ENCODE results near the gene RHBDL1. TPM values are rescaled to one million over a fixed set of nuclear protein-coding genes. Genes with fewer than 3 reads are reported as not detected.

Gene RHBDL1
- total RNA-seq, 3 donors from 2014 or later (not counting 1 experiment from before 2014, with no cell fraction given) = 2.9 to 4.2 (median 4.2) TPM

DNA sequence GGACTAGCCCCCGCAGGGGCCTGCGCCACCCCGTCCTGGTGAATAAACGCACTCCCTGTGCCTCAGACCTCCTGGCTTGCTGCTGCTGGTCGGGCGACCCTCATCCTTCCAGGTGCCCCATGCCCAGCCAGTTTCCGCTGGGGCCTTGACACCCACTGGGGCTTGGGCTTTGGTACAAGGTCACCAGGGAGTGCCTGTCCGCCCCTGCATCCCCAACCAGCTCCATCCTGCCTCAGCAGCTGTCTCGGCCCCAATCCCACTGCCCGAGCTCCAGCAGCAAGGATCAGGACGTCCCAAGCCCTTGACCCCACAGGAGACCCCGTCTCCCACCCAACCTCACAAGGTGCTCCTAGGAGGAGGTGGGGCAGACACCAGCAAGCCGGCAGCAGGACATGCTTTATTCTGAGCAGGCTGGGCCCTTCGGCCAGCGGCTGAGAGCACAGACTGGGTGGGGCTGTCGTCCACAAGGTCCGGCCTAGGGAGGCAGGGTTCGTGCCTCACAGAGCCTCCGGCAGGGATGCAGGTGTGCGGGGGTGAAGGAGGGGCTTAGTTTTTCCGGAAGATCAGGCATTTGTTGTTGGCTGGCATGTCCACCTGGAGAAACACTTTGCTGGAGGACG is 41.3 kb upstream of the RHBDL1 start:
- H3K4me1 ChIP-seq (ENCODE audit: control insufficient read depth, insufficient read depth, low read length) = peaks cover 25% of the 10 kb centered on the region
- H3K27me3 ChIP-seq (ENCODE audit: control insufficient read depth, insufficient read depth, low read length) = no peaks in the 10 kb centered on the region
- H3K4me3 ChIP-seq (ENCODE audit: low read length) = no peak overlapping the region
- H3K9me3 ChIP-seq (ENCODE audit: control insufficient read depth, insufficient read depth, low read length) = no peaks in the 10 kb centered on the region
- H3K36me3 Mint-ChIP-seq = no peaks in the 10 kb centered on the region
- TF ChIP-seq, protein P1, sequence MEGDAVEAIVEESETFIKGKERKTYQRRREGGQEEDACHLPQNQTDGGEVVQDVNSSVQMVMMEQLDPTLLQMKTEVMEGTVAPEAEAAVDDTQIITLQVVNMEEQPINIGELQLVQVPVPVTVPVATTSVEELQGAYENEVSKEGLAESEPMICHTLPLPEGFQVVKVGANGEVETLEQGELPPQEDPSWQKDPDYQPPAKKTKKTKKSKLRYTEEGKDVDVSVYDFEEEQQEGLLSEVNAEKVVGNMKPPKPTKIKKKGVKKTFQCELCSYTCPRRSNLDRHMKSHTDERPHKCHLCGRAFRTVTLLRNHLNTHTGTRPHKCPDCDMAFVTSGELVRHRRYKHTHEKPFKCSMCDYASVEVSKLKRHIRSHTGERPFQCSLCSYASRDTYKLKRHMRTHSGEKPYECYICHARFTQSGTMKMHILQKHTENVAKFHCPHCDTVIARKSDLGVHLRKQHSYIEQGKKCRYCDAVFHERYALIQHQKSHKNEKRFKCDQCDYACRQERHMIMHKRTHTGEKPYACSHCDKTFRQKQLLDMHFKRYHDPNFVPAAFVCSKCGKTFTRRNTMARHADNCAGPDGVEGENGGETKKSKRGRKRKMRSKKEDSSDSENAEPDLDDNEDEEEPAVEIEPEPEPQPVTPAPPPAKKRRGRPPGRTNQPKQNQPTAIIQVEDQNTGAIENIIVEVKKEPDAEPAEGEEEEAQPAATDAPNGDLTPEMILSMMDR (IDR thresholded peaks at IDR 0.05) = no peak
- H3K4me3 Mint-ChIP-seq = no peak overlapping the region
- peaks cover 0 to 3% of the 10 kb centered on the region in 2 donors for H3K27me3 Mint-ChIP-seq (ENCODE audit: low read depth in 2 of 2)
- DNase-seq (no peak), ATAC-seq (no peak)
- WGBS (ENCODE audit: insufficient coverage) = 96% methylated on average over 22 of the region's 22 CpGs
- H3K27ac Mint-ChIP-seq = no peak overlapping the region
- no peak overlapping the region for H3K27ac ChIP-seq (ENCODE audit: low read length)
- H3K4me1 Mint-ChIP-seq = peaks cover 7 to 12% of the 10 kb centered on the region in 2 donors
- intact Hi-C loops (cut with micrococcal nuclease) = no loop called here
- H3K9me3 Mint-ChIP-seq = no peaks in the 10 kb centered on the region
- no peaks in the 10 kb centered on the region for H3K36me3 ChIP-seq (ENCODE audit: control insufficient read depth, insufficient read depth, low read length)

DNA sequence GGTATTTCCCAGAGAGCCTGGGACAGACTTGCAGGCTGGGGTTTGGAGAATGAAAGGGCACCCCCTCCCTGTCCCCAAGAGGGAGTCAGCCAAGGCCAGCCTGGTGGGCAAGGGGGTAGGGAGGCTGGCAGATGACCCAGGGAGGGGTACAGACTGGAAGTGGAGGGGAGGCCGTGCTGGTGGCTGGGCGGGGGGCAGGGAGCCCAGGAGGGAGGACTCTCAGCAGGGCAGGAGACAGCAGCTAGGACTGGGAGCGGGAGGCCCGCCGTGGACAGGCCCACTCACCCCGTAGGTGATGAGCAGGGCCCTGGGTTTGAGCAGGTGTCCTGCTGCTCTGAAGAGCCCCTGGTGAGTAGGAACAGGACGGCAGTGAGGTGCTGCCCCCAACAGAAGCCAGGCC is 40.5 kb upstream of the RHBDL1 start:
- no peak for ATAC-seq
- TF ChIP-seq, protein P1 (IDR thresholded peaks at IDR 0.05) = no peak
- H3K9me3 ChIP-seq (ENCODE audit: control insufficient read depth, insufficient read depth, low read length) = no peaks in the 10 kb centered on the region
- WGBS (ENCODE audit: insufficient coverage) = 85% methylated on average over 7 of the region's 7 CpGs
- H3K27ac Mint-ChIP-seq = peak overlapping the region in 1 of 2 donors; percentile 27
- H3K27me3 Mint-ChIP-seq (ENCODE audit: low read depth in 2 of 2) = peaks cover 0 to 3% of the 10 kb centered on the region in 2 donors
- H3K36me3 ChIP-seq (ENCODE audit: control insufficient read depth, insufficient read depth, low read length) = no peaks in the 10 kb centered on the region
- H3K4me3 ChIP-seq (ENCODE audit: low read length) = no peak overlapping the region
- intact Hi-C loops (cut with micrococcal nuclease) = no loop called here
- peak overlapping the region; percentile 42 for H3K4me3 Mint-ChIP-seq
- no peak overlapping the region for H3K27ac ChIP-seq (ENCODE audit: low read length)
- DNase-seq = no peak
- H3K27me3 ChIP-seq (ENCODE audit: control insufficient read depth, insufficient read depth, low read length) = no peaks in the 10 kb centered on the region
- no peaks in the 10 kb centered on the region for H3K9me3 Mint-ChIP-seq
- H3K4me1 Mint-ChIP-seq = peaks cover 7 to 12% of the 10 kb centered on the region in 2 donors
- H3K36me3 Mint-ChIP-seq = no peaks in the 10 kb centered on the region
- H3K4me1 ChIP-seq (ENCODE audit: control insufficient read depth, insufficient read depth, low read length) = peaks cover 25% of the 10 kb centered on the region

DNA sequence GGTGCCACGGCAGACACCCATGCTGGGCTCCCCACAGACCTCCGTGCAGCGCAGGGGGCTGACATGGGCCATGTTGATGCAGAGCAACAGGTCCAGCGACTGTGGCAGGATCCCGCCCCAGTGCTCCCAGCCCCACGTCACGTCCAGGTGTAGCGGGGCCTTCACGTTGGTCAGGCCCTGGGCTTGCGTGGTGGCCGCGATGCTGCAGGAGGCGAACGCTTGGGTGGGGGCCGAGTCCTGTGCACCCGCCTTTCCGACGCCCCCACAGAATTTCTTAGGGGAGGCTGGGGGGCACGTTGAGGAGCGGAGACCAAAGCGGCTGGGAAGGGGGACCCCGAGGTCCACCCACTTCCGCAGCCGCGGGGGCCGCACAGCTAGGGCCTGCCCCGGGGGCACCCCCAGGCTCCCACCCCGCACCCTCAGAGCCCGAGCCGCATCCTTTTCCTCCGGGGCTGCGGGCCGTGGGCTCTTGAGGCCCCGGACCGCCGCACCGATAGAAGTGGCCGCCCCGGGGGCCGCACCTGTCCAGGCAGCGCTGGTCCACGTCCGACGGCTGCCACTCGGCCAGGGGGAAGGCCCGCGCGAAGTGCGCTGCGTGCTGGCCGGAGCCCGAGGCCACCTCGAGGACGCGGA is 39.8 kb upstream of the RHBDL1 start:
- peak in 1 of 3 donors; percentile 0 for ATAC-seq
- no peaks in the 10 kb centered on the region for H3K36me3 Mint-ChIP-seq
- H3K4me1 ChIP-seq (ENCODE audit: control insufficient read depth, insufficient read depth, low read length) = peaks cover 27% of the 10 kb centered on the region
- H3K4me3 ChIP-seq (ENCODE audit: low read length) = peak overlapping the region; percentile 87
- peak overlapping the region; percentile 98 to 100 for H3K27ac Mint-ChIP-seq
- no peaks in the 10 kb centered on the region for H3K36me3 ChIP-seq (ENCODE audit: control insufficient read depth, insufficient read depth, low read length)
- intact Hi-C loops (cut with micrococcal nuclease) = loop anchor here (1.0 kb wide), 1 partner anchor 46 kb away; no protein-coding TSS in a partner anchor
- TF ChIP-seq, protein P1 (IDR thresholded peaks at IDR 0.05) = no peak
- peaks cover 0 to 3% of the 10 kb centered on the region in 2 donors for H3K27me3 Mint-ChIP-seq (ENCODE audit: low read depth in 2 of 2)
- H3K27me3 ChIP-seq (ENCODE audit: control insufficient read depth, insufficient read depth, low read length) = no peaks in the 10 kb centered on the region
- DNase-seq = no peak
- H3K9me3 Mint-ChIP-seq = no peaks in the 10 kb centered on the region
- WGBS (ENCODE audit: insufficient coverage) = 3% methylated on average over 55 of the region's 55 CpGs
- H3K4me3 Mint-ChIP-seq = peak overlapping the region; percentile 98
- peaks cover 7 to 17% of the 10 kb centered on the region in 2 donors for H3K4me1 Mint-ChIP-seq
- no peaks in the 10 kb centered on the region for H3K9me3 ChIP-seq (ENCODE audit: control insufficient read depth, insufficient read depth, low read length)
- H3K27ac ChIP-seq (ENCODE audit: low read length) = peak overlapping the region; percentile 14

Data from natural killer cell (primary cell).